ENCODE measurements around the gene POLR2F. TPM values are rescaled to one million over a fixed set of nuclear protein-coding genes. Genes with fewer than 3 reads are reported as not detected.
A peak's percentile ranks its signal among the peaks of the same experiment; 100 is the strongest.

The POLR2F gene
- total RNA-seq, 1 donor from 2014 or later = 99.6 TPM

- no peak overlapping the region for H3K4me3 Mint-ChIP-seq
- peaks cover 10% of the 10 kb centered on the region for H3K36me3 Mint-ChIP-seq
- DNase-seq (ENCODE audit: extremely low spot score, unreplicated experiment) = no peak
- H3K27ac Mint-ChIP-seq = no peak overlapping the region
- no peaks in the 10 kb centered on the region for H3K27me3 Mint-ChIP-seq
- no peaks in the 10 kb centered on the region for H3K4me1 Mint-ChIP-seq (ENCODE audit: unreplicated experiment)
- TF ChIP-seq CTCF (conservative IDR thresholded peaks at IDR 0.05) = no peak
- H3K9me3 Mint-ChIP-seq = no peaks in the 10 kb centered on the region
Observed at GRCh38 chr22:37922191-37922590, 31.3 kb upstream of the POLR2F start.

- no peak for TF ChIP-seq CTCF (conservative IDR thresholded peaks at IDR 0.05)
- peak overlapping the region; percentile 72 for H3K27ac Mint-ChIP-seq
- no peaks in the 10 kb centered on the region for H3K27me3 Mint-ChIP-seq
- H3K36me3 Mint-ChIP-seq = peaks cover 14% of the 10 kb centered on the region
- H3K4me3 Mint-ChIP-seq = no peak overlapping the region
- H3K9me3 Mint-ChIP-seq = no peaks in the 10 kb centered on the region
- no peak for DNase-seq (ENCODE audit: extremely low spot score, unreplicated experiment)
- H3K4me1 Mint-ChIP-seq (ENCODE audit: unreplicated experiment) = no peaks in the 10 kb centered on the region
Observed at GRCh38 chr22:37923927-37924326, 29.6 kb upstream of the POLR2F start.

GRCh38 chr22:37924386-37925065 lies 29.0 kb upstream of the POLR2F start:
- H3K27ac Mint-ChIP-seq = peak overlapping the region; percentile 72

GRCh38 chr22:37925330-37925729 lies 28.2 kb upstream of the POLR2F start:
- Mint-ChIP-seq H3K36me3 (peaks cover 11% of the 10 kb centered on the region), H3K9me3 (no peaks in the 10 kb centered on the region), H3K27ac (no peak overlapping the region), H3K4me3 (no peak overlapping the region), H3K4me1 (ENCODE audit: unreplicated experiment) (no peaks in the 10 kb centered on the region), H3K27me3 (no peaks in the 10 kb centered on the region)
- TF ChIP-seq CTCF (conservative IDR thresholded peaks at IDR 0.05) = no peak
- no peak for DNase-seq (ENCODE audit: extremely low spot score, unreplicated experiment)

More at GRCh38 chr22:37924386-37925065, 29.0 kb upstream of the POLR2F start:
- Mint-ChIP-seq H3K4me3 (no peak overlapping the region), H3K4me1 (ENCODE audit: unreplicated experiment) (no peaks in the 10 kb centered on the region), H3K36me3 (peaks cover 14% of the 10 kb centered on the region), H3K27me3 (no peaks in the 10 kb centered on the region), H3K9me3 (no peaks in the 10 kb centered on the region)
- no peak for TF ChIP-seq CTCF (conservative IDR thresholded peaks at IDR 0.05)
- DNase-seq (ENCODE audit: extremely low spot score, unreplicated experiment) = no peak

GRCh38 chr22:37925767-37926166 lies 27.7 kb upstream of the POLR2F start:
- Mint-ChIP-seq H3K4me1 (ENCODE audit: unreplicated experiment) (no peaks in the 10 kb centered on the region), H3K27me3 (no peaks in the 10 kb centered on the region), H3K27ac (no peak overlapping the region), H3K4me3 (no peak overlapping the region), H3K36me3 (peaks cover 11% of the 10 kb centered on the region), H3K9me3 (no peaks in the 10 kb centered on the region)
- DNase-seq (ENCODE audit: extremely low spot score, unreplicated experiment) = no peak
- TF ChIP-seq CTCF (conservative IDR thresholded peaks at IDR 0.05) = no peak
